NOMO-1 treated with DMSO at 0.1 percent for 48 hours (cell line): ENCODE data around the gene SNX9.
"Not testable (repeated sequence)": the region's sequence is repeated elsewhere in the genome, so short reads cannot be mapped to it uniquely, and the experiment has no call there.

Experiments used
- DNase-seq: peaks from one replicate; lab custom pipeline; 2025; ENCODE audit not compliant: unreplicated experiment; lab: John Stamatoyannopoulos, UW

Gene SNX9

GRCh38 chr6:157881342-157881741 lies 58.3 kb downstream of the SNX9 start:
- DNase-seq, result no peak

GRCh38 chr6:157884756-157885155 lies 61.7 kb downstream of the SNX9 start:
- no peak for DNase-seq

GRCh38 chr6:157885211-157885788 lies 62.3 kb downstream of the SNX9 start:
- DNase-seq, result no peak

- DNase-seq, result no peak
Observed at GRCh38 chr6:157885876-157886275, 62.8 kb downstream of the SNX9 start.

- no peak for DNase-seq
Observed at GRCh38 chr6:157887892-157888291, 64.8 kb downstream of the SNX9 start.

- no peak for DNase-seq
Observed at GRCh38 chr6:157891544-157892362, 68.7 kb downstream of the SNX9 start.

- DNase-seq, result no peak
Observed at GRCh38 chr6:157892363-157892877, 69.4 kb downstream of the SNX9 start.

GRCh38 chr6:157893238-157893637 lies 70.2 kb downstream of the SNX9 start:
- DNase-seq, result no peak

GRCh38 chr6:157895585-157895984 lies 72.5 kb downstream of the SNX9 start:
- no peak for DNase-seq

GRCh38 chr6:157896932-157897331 lies 73.9 kb downstream of the SNX9 start:
- no peak for DNase-seq

GRCh38 chr6:157898169-157898568 lies 75.1 kb downstream of the SNX9 start:
- DNase-seq, result no peak

GRCh38 chr6:157898640-157899039 lies 75.6 kb downstream of the SNX9 start:
- no peak for DNase-seq

GRCh38 chr6:157900262-157900661 lies 77.2 kb downstream of the SNX9 start:
- not testable (repeated sequence) for DNase-seq

GRCh38 chr6:157900751-157901150 lies 77.7 kb downstream of the SNX9 start:
- not testable (repeated sequence) for DNase-seq

GRCh38 chr6:157904999-157905398 lies 82.0 kb downstream of the SNX9 start:
- DNase-seq, result no peak

GRCh38 chr6:157905590-157906342 lies 82.7 kb downstream of the SNX9 start:
- DNase-seq, result no peak

- DNase-seq, result no peak
Observed at GRCh38 chr6:157906537-157907061, 83.6 kb downstream of the SNX9 start.

- no peak for DNase-seq
Observed at GRCh38 chr6:157907651-157908050, 84.6 kb downstream of the SNX9 start.

GRCh38 chr6:157908369-157909281 lies 85.6 kb downstream of the SNX9 start:
- DNase-seq, result no peak

- no peak for DNase-seq
Observed at GRCh38 chr6:157909282-157909664, 86.2 kb downstream of the SNX9 start.
